Measurements from ENCODE around the gene SYCP2. TPM values are rescaled to one million over a fixed set of nuclear protein-coding genes. Genes with fewer than 3 reads are reported as not detected.

The SYCP2 gene
- total and polyA plus RNA-seq, 2 of the 8 experiments (the other 6 are each of a cell fraction or from before 2014, with no cell fraction given): 0.02 to 0.50 TPM

DNA sequence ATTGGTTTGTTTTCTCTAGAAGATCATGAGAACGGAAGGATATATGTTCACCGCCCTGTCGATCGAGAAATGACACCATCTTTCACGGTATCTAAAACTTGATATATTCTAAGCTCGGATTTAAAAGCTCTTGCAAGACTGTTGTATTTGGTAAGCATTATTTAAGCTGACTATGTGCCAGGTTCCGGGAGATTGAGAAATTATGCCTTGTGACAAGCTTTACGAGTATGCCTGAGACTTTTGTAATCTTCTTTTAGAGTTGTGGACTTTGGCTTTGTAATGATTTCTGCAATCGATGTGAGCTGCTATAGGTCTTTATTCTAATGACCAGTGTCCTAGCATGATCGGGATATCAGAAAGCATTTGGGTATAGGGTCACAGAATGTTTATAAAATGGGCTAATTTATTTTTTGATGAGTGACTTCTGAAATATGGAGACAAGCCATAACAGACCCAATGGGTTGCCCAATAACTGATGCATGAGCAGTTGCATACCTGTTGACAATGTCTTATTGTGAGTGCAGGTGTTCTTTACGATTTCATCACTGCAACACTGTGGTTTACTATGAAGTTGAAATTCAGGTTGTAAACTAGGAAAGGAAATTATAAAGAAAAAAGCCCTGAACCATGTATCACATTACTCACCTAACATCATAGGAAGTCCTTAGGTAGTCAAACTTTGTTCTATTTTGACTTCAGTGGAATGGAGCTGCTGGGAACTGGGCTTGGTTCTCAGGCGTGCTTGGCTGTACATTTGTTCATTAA, 38.8 kb upstream of the SYCP2 start (continued):
- TF ChIP-seq, protein P1, sequence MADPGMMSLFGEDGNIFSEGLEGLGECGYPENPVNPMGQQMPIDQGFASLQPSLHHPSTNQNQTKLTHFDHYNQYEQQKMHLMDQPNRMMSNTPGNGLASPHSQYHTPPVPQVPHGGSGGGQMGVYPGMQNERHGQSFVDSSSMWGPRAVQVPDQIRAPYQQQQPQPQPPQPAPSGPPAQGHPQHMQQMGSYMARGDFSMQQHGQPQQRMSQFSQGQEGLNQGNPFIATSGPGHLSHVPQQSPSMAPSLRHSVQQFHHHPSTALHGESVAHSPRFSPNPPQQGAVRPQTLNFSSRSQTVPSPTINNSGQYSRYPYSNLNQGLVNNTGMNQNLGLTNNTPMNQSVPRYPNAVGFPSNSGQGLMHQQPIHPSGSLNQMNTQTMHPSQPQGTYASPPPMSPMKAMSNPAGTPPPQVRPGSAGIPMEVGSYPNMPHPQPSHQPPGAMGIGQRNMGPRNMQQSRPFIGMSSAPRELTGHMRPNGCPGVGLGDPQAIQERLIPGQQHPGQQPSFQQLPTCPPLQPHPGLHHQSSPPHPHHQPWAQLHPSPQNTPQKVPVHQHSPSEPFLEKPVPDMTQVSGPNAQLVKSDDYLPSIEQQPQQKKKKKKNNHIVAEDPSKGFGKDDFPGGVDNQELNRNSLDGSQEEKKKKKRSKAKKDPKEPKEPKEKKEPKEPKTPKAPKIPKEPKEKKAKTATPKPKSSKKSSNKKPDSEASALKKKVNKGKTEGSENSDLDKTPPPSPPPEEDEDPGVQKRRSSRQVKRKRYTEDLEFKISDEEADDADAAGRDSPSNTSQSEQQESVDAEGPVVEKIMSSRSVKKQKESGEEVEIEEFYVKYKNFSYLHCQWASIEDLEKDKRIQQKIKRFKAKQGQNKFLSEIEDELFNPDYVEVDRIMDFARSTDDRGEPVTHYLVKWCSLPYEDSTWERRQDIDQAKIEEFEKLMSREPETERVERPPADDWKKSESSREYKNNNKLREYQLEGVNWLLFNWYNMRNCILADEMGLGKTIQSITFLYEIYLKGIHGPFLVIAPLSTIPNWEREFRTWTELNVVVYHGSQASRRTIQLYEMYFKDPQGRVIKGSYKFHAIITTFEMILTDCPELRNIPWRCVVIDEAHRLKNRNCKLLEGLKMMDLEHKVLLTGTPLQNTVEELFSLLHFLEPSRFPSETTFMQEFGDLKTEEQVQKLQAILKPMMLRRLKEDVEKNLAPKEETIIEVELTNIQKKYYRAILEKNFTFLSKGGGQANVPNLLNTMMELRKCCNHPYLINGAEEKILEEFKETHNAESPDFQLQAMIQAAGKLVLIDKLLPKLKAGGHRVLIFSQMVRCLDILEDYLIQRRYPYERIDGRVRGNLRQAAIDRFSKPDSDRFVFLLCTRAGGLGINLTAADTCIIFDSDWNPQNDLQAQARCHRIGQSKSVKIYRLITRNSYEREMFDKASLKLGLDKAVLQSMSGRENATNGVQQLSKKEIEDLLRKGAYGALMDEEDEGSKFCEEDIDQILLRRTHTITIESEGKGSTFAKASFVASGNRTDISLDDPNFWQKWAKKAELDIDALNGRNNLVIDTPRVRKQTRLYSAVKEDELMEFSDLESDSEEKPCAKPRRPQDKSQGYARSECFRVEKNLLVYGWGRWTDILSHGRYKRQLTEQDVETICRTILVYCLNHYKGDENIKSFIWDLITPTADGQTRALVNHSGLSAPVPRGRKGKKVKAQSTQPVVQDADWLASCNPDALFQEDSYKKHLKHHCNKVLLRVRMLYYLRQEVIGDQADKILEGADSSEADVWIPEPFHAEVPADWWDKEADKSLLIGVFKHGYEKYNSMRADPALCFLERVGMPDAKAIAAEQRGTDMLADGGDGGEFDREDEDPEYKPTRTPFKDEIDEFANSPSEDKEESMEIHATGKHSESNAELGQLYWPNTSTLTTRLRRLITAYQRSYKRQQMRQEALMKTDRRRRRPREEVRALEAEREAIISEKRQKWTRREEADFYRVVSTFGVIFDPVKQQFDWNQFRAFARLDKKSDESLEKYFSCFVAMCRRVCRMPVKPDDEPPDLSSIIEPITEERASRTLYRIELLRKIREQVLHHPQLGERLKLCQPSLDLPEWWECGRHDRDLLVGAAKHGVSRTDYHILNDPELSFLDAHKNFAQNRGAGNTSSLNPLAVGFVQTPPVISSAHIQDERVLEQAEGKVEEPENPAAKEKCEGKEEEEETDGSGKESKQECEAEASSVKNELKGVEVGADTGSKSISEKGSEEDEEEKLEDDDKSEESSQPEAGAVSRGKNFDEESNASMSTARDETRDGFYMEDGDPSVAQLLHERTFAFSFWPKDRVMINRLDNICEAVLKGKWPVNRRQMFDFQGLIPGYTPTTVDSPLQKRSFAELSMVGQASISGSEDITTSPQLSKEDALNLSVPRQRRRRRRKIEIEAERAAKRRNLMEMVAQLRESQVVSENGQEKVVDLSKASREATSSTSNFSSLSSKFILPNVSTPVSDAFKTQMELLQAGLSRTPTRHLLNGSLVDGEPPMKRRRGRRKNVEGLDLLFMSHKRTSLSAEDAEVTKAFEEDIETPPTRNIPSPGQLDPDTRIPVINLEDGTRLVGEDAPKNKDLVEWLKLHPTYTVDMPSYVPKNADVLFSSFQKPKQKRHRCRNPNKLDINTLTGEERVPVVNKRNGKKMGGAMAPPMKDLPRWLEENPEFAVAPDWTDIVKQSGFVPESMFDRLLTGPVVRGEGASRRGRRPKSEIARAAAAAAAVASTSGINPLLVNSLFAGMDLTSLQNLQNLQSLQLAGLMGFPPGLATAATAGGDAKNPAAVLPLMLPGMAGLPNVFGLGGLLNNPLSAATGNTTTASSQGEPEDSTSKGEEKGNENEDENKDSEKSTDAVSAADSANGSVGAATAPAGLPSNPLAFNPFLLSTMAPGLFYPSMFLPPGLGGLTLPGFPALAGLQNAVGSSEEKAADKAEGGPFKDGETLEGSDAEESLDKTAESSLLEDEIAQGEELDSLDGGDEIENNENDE (IDR thresholded peaks at IDR 0.05; ENCODE audit: insufficient replicate concordance, low read length): no peak
- no peak for TF ChIP-seq PHF8 (conservative IDR thresholded peaks at IDR 0.05; ENCODE audit: low read depth, low read length)

Measured in H1 (cell line).